CD4-positive, alpha-beta T cell treated with Interleukin-12 subunit alpha and Interleukin-12 subunit beta, for 1 hour (primary cell): ENCODE results near the gene SVEP1.
"Not testable (repeated sequence)": the region's sequence is repeated elsewhere in the genome, so short reads cannot be mapped to it uniquely, and the experiment has no call there.

Experiments
- DNase-seq: peaks from one replicate; pipeline ENCODE4 v3.0.0-alpha.2; 2020

SVEP1 gene

GRCh38 chr9:110443146-110443865 lies 136.2 kb downstream of the SVEP1 start:
- DNase-seq: no peak

- no peak for DNase-seq
These were observed 138.7 kb downstream of the SVEP1 start for GRCh38 chr9:110440796-110441195.

- no peak for DNase-seq
These were observed 139.4 kb downstream of the SVEP1 start for GRCh38 chr9:110440172-110440571.

GRCh38 chr9:110432253-110432652 lies 147.3 kb downstream of the SVEP1 start:
- DNase-seq: no peak

GRCh38 chr9:110429453-110429852 lies 150.1 kb downstream of the SVEP1 start:
- DNase-seq: no peak

GRCh38 chr9:110427497-110428104 lies 151.9 kb downstream of the SVEP1 start:
- DNase-seq: peak; percentile 6

GRCh38 chr9:110426052-110426709 lies 153.4 kb downstream of the SVEP1 start:
- DNase-seq: no peak

GRCh38 chr9:110414471-110414870 lies 165.1 kb downstream of the SVEP1 start:
- DNase-seq: no peak

- DNase-seq: no peak
These were observed 168.6 kb downstream of the SVEP1 start for GRCh38 chr9:110410961-110411360.

GRCh38 chr9:110408598-110408997 lies 170.9 kb downstream of the SVEP1 start:
- DNase-seq: no peak

GRCh38 chr9:110405858-110406443 lies 173.6 kb downstream of the SVEP1 start:
- DNase-seq: no peak

- DNase-seq: no peak
These were observed 175.1 kb downstream of the SVEP1 start for GRCh38 chr9:110404473-110404872.

- no peak for DNase-seq
These were observed 179.6 kb downstream of the SVEP1 start for GRCh38 chr9:110399983-110400382.

GRCh38 chr9:110398992-110399391 lies 180.5 kb downstream of the SVEP1 start:
- DNase-seq: not testable (repeated sequence)

- no peak for DNase-seq
These were observed 187.6 kb downstream of the SVEP1 start for GRCh38 chr9:110391826-110392485.

GRCh38 chr9:110389148-110389750 lies 190.3 kb downstream of the SVEP1 start:
- no peak for DNase-seq

GRCh38 chr9:110383491-110383890 lies 196.1 kb downstream of the SVEP1 start:
- DNase-seq: no peak

- no peak for DNase-seq
These were observed 196.8 kb downstream of the SVEP1 start for GRCh38 chr9:110382731-110383130.

GRCh38 chr9:110371411-110372007 lies 208.0 kb downstream of the SVEP1 start:
- no peak for DNase-seq

- no peak for DNase-seq
These were observed 209.2 kb downstream of the SVEP1 start for GRCh38 chr9:110370315-110370714.

GRCh38 chr9:110364451-110364850 lies 215.1 kb downstream of the SVEP1 start:
- DNase-seq: no peak

- DNase-seq: not testable (repeated sequence)
These were observed 220.5 kb downstream of the SVEP1 start for GRCh38 chr9:110358992-110359391.
